ENCODE results near the gene IFNG-AS1. TPM values are rescaled to one million over a fixed set of nuclear protein-coding genes. Genes with fewer than 3 reads are reported as not detected.

IFNG-AS1 gene
- polyA plus RNA-seq, 4 donors, result 0.10 TPM; not detected in 3

- Histone ChIP-seq H3K36me3 (ENCODE audit: control insufficient read depth in 3 of 3, insufficient read depth in 2 of 3, low read depth in 1 of 3, low read length in 3 of 3) (no peaks in the 10 kb centered on the region), H3K4me3 (ENCODE audit: low read depth in 1 of 3, low read length in 3 of 3) (no peak overlapping the region), H3K9me3 (ENCODE audit: control insufficient read depth in 2 of 2, insufficient read depth in 1 of 2, low read depth in 1 of 2, low read length in 1 of 2) (no peaks in the 10 kb centered on the region), H3K4me1 (ENCODE audit: control insufficient read depth in 3 of 3, insufficient read depth in 2 of 3, low read depth in 1 of 3, low read length in 2 of 3) (no peaks in the 10 kb centered on the region), H3K27ac (ENCODE audit: low read depth in 1 of 3, low read length in 2 of 3) (no peak overlapping the region), H3K27me3 (ENCODE audit: control insufficient read depth in 3 of 3, insufficient read depth in 3 of 3, low read length in 3 of 3) (peaks cover 0 to 2% (median 0%) of the 10 kb centered on the region in 3 donors)
- 71 to 92% (median 82%) methylated on average over 1 of the region's 1 CpG for WGBS, 3 donors
- FAIRE-seq (no peak), DNase-seq (no peak)
Measured at GRCh38 chr12:68048648-68049297, 59.5 kb downstream of the IFNG-AS1 start.

GRCh38 chr12:68056300-68056699 lies 67.1 kb downstream of the IFNG-AS1 start:
- H3K4me3 ChIP-seq (ENCODE audit: low read depth in 1 of 3, low read length in 3 of 3), result no peak overlapping the region
- H3K4me1 ChIP-seq (ENCODE audit: control insufficient read depth in 3 of 3, insufficient read depth in 2 of 3, low read depth in 1 of 3, low read length in 2 of 3), result no peaks in the 10 kb centered on the region
- no peaks in the 10 kb centered on the region for H3K9me3 ChIP-seq (ENCODE audit: control insufficient read depth in 2 of 2, insufficient read depth in 1 of 2, low read depth in 1 of 2, low read length in 1 of 2)
- DNase-seq (no peak), FAIRE-seq (no peak)
- H3K27me3 ChIP-seq (ENCODE audit: control insufficient read depth in 3 of 3, insufficient read depth in 3 of 3, low read length in 3 of 3), result no peaks in the 10 kb centered on the region
- WGBS, 3 donors, result 64 to 84% (median 69%) methylated on average over 2 of the region's 2 CpGs
- no peak overlapping the region for H3K27ac ChIP-seq (ENCODE audit: low read depth in 1 of 3, low read length in 2 of 3)
- no peaks in the 10 kb centered on the region for H3K36me3 ChIP-seq (ENCODE audit: control insufficient read depth in 3 of 3, insufficient read depth in 2 of 3, low read depth in 1 of 3, low read length in 3 of 3)

- H3K27ac ChIP-seq (ENCODE audit: low read depth in 1 of 3, low read length in 2 of 3), result no peak overlapping the region
- H3K4me3 ChIP-seq (ENCODE audit: low read depth in 1 of 3, low read length in 3 of 3), result no peak overlapping the region
- no peaks in the 10 kb centered on the region for H3K4me1 ChIP-seq (ENCODE audit: control insufficient read depth in 3 of 3, insufficient read depth in 2 of 3, low read depth in 1 of 3, low read length in 2 of 3)
- H3K27me3 ChIP-seq (ENCODE audit: control insufficient read depth in 3 of 3, insufficient read depth in 3 of 3, low read length in 3 of 3), result no peaks in the 10 kb centered on the region
- DNase-seq (no peak), FAIRE-seq (no peak)
- H3K9me3 ChIP-seq (ENCODE audit: control insufficient read depth in 2 of 2, insufficient read depth in 1 of 2, low read depth in 1 of 2, low read length in 1 of 2), result peaks cover 0 to 15% of the 10 kb centered on the region in 2 donors
- 73 to 78% (median 75%) methylated on average over 6 of the region's 6 CpGs for WGBS, 3 donors
- H3K36me3 ChIP-seq (ENCODE audit: control insufficient read depth in 3 of 3, insufficient read depth in 2 of 3, low read depth in 1 of 3, low read length in 3 of 3), result no peaks in the 10 kb centered on the region
Measured at GRCh38 chr12:68063900-68064590, 74.8 kb downstream of the IFNG-AS1 start.

- Histone ChIP-seq H3K4me1 (ENCODE audit: control insufficient read depth in 3 of 3, insufficient read depth in 2 of 3, low read depth in 1 of 3, low read length in 2 of 3) (no peaks in the 10 kb centered on the region), H3K27me3 (ENCODE audit: control insufficient read depth in 3 of 3, insufficient read depth in 3 of 3, low read length in 3 of 3) (no peaks in the 10 kb centered on the region), H3K27ac (ENCODE audit: low read depth in 1 of 3, low read length in 2 of 3) (no peak overlapping the region), H3K9me3 (ENCODE audit: control insufficient read depth in 2 of 2, insufficient read depth in 1 of 2, low read depth in 1 of 2, low read length in 1 of 2) (peaks cover 0 to 19% of the 10 kb centered on the region in 2 donors), H3K4me3 (ENCODE audit: low read depth in 1 of 3, low read length in 3 of 3) (no peak overlapping the region), H3K36me3 (ENCODE audit: control insufficient read depth in 3 of 3, insufficient read depth in 2 of 3, low read depth in 1 of 3, low read length in 3 of 3) (no peaks in the 10 kb centered on the region)
- WGBS, 3 donors, result 74 to 91% (median 84%) methylated on average over 1 of the region's 1 CpG
- no peak for FAIRE-seq
- no peak for DNase-seq
Measured at GRCh38 chr12:68065163-68065562, 75.9 kb downstream of the IFNG-AS1 start.

- WGBS, 3 donors, result 79 to 93% (median 91%) methylated on average over 1 of the region's 1 CpG
- Histone ChIP-seq H3K36me3 (ENCODE audit: control insufficient read depth in 3 of 3, insufficient read depth in 2 of 3, low read depth in 1 of 3, low read length in 3 of 3) (no peaks in the 10 kb centered on the region), H3K27ac (ENCODE audit: low read depth in 1 of 3, low read length in 2 of 3) (no peak overlapping the region), H3K4me3 (ENCODE audit: low read depth in 1 of 3, low read length in 3 of 3) (no peak overlapping the region), H3K9me3 (ENCODE audit: control insufficient read depth in 2 of 2, insufficient read depth in 1 of 2, low read depth in 1 of 2, low read length in 1 of 2) (peaks cover 0 to 19% of the 10 kb centered on the region in 2 donors), H3K27me3 (ENCODE audit: control insufficient read depth in 3 of 3, insufficient read depth in 3 of 3, low read length in 3 of 3) (no peaks in the 10 kb centered on the region), H3K4me1 (ENCODE audit: control insufficient read depth in 3 of 3, insufficient read depth in 2 of 3, low read depth in 1 of 3, low read length in 2 of 3) (no peaks in the 10 kb centered on the region)
- DNase-seq, result no peak
- FAIRE-seq, result no peak
Measured at GRCh38 chr12:68065687-68066086, 76.4 kb downstream of the IFNG-AS1 start.

GRCh38 chr12:68067762-68068376 lies 78.6 kb downstream of the IFNG-AS1 start:
- FAIRE-seq, result no peak

GRCh38 chr12:68069275-68069674 lies 80.0 kb downstream of the IFNG-AS1 start:
- H3K4me3 ChIP-seq (ENCODE audit: low read depth in 1 of 3, low read length in 3 of 3), result no peak overlapping the region
- WGBS, 3 donors, result 79% methylated on average over 3 of the region's 3 CpGs
- H3K36me3 ChIP-seq (ENCODE audit: control insufficient read depth in 3 of 3, insufficient read depth in 2 of 3, low read depth in 1 of 3, low read length in 3 of 3), result no peaks in the 10 kb centered on the region
- DNase-seq, result no peak
- no peak overlapping the region for H3K27ac ChIP-seq (ENCODE audit: low read depth in 1 of 3, low read length in 2 of 3)
- peaks cover 0 to 3% (median 0%) of the 10 kb centered on the region in 3 donors for H3K4me1 ChIP-seq (ENCODE audit: control insufficient read depth in 3 of 3, insufficient read depth in 2 of 3, low read depth in 1 of 3, low read length in 2 of 3)
- H3K9me3 ChIP-seq (ENCODE audit: control insufficient read depth in 2 of 2, insufficient read depth in 1 of 2, low read depth in 1 of 2, low read length in 1 of 2), result peaks cover 0 to 19% of the 10 kb centered on the region in 2 donors
- no peaks in the 10 kb centered on the region for H3K27me3 ChIP-seq (ENCODE audit: control insufficient read depth in 3 of 3, insufficient read depth in 3 of 3, low read length in 3 of 3)
- no peak for FAIRE-seq

More at GRCh38 chr12:68067762-68068376, 78.6 kb downstream of the IFNG-AS1 start:
- DNase-seq, result no peak
- H3K27ac ChIP-seq (ENCODE audit: low read depth in 1 of 3, low read length in 2 of 3), result no peak overlapping the region
- H3K9me3 ChIP-seq (ENCODE audit: control insufficient read depth in 2 of 2, insufficient read depth in 1 of 2, low read depth in 1 of 2, low read length in 1 of 2), result peaks cover 0 to 19% of the 10 kb centered on the region in 2 donors
- H3K27me3 ChIP-seq (ENCODE audit: control insufficient read depth in 3 of 3, insufficient read depth in 3 of 3, low read length in 3 of 3), result no peaks in the 10 kb centered on the region
- H3K4me1 ChIP-seq (ENCODE audit: control insufficient read depth in 3 of 3, insufficient read depth in 2 of 3, low read depth in 1 of 3, low read length in 2 of 3), result no peaks in the 10 kb centered on the region
- WGBS, 3 donors, result 75 to 88% (median 87%) methylated on average over 6 of the region's 6 CpGs
- no peaks in the 10 kb centered on the region for H3K36me3 ChIP-seq (ENCODE audit: control insufficient read depth in 3 of 3, insufficient read depth in 2 of 3, low read depth in 1 of 3, low read length in 3 of 3)
- no peak overlapping the region for H3K4me3 ChIP-seq (ENCODE audit: low read depth in 1 of 3, low read length in 3 of 3)
